GM18909 (cell line): ENCODE results near the gene RPS18.
"Not testable (repeated sequence)": the region's sequence is repeated elsewhere in the genome, so short reads cannot be mapped to it uniquely, and the experiment has no call there.

Experiments used
- ATAC-seq: cut with Tn5 transposase; IDR thresholded peaks from one replicate; pipeline ENCODE4 v1.9.1; 2021; ENCODE audit warnings: mild to moderate bottlenecking; ENCODE audit not compliant: unreplicated experiment, poor library complexity

Gene RPS18

GRCh38 chr6:33271117-33271467, 783 bp upstream of the RPS18 start:
- peak; percentile 4 for ATAC-seq

DNA sequence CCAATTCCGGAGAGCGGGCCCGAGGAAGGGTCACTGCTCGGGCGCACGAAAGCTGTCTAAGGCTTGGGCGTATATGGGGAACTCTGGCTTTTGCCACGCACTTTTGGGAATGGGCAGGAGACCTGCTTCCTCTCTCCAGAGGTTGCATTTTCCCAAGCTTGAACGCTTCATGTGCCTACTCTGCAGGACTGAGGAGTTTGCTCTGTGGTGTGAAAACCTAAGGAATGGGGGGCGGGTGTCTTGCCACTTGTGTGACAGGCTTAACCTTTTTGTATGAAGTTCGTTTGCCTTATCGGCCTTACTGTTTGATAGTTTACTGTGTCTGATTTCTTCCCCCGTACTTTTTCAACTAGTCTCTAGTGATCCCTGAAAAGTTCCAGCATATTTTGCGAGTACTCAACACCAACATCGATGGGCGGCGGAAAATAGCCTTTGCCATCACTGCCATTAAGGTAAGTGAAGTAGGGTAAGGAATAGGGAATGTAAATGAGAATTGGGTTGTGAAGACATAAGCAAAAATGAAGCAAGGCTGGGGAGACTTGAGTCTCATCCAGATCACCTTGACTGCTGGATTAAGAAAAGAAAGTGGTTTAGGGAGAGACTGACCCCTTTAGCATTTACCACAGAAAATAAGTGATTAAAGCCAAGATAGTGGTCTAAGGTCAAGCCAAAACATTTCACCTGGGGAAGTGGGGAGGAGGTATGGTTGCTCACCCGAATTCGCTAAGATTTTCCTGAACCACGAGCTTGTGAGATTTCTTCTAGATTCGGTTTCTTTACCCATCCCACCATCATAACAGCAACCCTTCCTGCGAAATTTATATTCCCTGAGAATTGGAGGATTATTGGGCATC, 627 bp downstream of the RPS18 start:
- ATAC-seq, result no peak

- ATAC-seq, result no peak
These were observed 1.5 kb downstream of the RPS18 start for GRCh38 chr6:33273129-33273923.

- no peak for ATAC-seq
These were observed 2.3 kb downstream of the RPS18 start for GRCh38 chr6:33273924-33274902.

- ATAC-seq, result not testable (repeated sequence)
These were observed 4.1 kb downstream of the RPS18 start for GRCh38 chr6:33275795-33276580.

DNA sequence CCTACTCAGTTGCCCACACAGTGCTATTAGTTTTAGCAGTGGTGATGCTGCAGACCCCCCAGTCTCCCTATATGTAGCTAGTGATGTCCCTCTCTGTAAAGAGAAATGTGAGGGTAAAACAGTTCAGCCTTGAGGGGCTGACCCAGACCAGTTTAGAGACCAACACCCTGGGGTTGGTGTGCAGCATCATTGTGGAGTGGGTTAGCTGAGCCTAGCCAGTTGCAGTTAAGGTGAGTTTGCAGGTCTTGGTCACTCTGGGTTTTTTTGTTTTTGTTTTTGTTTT, 4.6 kb downstream of the RPS18 start:
- ATAC-seq, result no peak

GRCh38 chr6:33276864-33277662, 5.2 kb downstream of the RPS18 start, which contains the start of gene B3GALT4:
TSS of gene B3GALT4 (plus strand) at chr6:33277123. CDS start at chr6:33277420, 297 bp downstream.
- ATAC-seq, result peak; percentile 60

DNA sequence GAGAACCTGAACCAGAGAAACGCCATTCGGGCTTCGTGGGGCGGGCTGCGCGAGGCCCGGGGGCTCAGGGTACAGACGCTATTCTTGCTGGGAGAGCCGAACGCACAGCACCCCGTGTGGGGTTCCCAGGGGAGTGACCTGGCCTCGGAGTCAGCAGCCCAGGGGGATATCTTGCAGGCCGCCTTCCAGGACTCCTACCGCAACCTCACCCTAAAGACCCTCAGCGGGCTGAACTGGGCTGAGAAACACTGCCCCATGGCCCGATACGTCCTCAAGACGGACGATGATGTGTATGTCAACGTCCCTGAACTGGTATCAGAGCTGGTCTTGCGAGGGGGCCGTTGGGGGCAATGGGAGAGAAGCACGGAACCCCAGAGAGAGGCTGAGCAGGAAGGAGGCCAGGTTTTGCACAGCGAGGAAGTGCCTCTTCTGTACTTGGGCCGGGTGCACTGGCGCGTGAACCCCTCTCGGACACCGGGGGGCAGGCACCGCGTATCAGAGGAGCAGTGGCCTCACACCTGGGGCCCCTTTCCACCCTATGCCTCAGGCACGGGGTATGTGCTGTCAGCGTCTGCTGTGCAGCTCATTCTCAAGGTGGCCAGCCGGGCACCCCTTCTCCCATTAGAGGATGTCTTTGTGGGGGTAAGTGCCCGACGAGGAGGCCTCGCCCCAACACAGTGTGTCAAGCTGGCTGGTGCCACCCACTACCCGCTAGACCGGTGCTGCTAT, 6.0 kb downstream of the RPS18 start:
- ATAC-seq, result peak; percentile 19

DNA sequence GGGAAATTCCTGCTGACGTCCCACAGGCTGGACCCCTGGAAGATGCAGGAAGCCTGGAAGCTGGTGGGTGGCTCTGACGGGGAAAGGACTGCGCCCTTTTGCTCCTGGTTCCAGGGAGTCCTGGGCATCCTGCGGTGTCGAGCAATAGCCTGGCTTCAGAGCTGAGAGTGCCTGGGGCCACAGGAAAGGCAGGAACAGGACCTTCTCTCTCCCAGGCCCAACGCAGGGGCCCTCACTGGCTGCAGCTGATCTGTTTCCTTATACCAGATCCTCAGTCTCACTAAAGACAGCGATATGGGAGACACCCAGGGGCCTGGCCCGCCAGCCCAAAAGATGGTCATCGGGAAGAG, 6.5 kb downstream of the RPS18 start:
- ATAC-seq, result no peak

DNA sequence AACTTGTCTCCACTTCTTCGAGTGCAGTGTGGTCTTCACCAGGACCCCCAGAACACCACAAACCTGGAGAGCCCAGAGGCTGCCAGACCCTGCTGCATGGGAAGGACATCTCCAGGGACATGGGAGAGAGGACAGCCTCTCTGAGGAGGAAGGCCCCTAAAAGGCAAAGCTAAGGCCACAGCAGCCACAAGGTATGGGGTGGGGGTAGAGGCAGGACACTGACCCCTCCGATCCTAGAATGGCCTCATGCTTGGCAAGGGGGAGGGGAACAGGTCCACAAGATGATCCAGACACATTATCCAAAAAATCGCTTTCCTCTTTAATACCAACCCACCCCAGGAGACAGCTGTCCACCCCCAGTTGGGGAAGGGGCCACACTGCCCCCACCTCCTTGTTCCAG, 6.9 kb downstream of the RPS18 start:
- no peak for ATAC-seq

- ATAC-seq, result no peak
These were observed 7.4 kb downstream of the RPS18 start for GRCh38 chr6:33279257-33279695.

DNA sequence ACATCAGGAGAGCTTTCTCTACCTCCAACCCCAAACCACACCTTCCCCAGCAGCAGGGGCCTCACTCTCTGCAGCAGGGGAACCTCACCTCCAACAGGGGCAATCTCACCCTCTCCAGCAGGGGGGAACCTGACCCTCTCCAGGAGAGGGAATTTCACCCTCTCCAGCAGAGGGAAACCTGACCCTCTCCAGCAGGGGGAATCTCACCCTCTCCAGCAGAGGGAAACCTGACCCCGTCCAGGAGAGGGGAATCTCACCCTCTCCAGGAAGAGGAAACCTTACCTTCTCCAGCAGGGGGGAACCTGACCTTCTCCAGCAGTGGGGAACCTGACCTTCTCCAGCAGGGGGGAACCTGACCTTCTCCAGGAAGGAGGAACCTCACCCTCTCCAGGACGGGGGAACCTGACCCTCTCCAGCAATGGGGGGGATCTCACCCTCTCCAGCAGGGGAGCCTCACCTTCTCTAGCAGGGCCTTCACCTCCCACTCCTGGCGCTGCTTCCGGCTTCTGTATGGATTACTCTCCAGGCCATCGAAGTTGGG, 8.2 kb downstream of the RPS18 start:
- no peak for ATAC-seq

DNA sequence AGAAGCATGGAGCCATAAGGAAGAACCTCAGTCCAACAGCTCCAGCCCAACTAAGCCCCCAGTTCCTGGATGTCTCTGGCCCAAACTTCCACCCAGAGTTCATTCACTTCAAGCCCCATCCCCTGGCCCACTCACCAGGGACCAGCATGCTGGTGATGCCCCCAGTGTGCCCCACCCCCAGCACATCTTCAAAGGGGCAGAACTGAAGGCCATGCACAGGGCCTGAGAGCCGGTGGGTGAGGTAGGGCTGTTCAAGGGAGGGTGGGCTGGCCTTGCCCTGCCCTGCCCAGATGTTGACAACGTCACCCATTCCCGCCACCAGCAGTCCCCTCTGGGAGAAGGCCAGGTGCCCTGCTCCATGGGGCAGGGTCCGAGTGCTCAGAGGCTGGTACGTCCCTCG, 8.7 kb downstream of the RPS18 start:
- ATAC-seq, result no peak

DNA sequence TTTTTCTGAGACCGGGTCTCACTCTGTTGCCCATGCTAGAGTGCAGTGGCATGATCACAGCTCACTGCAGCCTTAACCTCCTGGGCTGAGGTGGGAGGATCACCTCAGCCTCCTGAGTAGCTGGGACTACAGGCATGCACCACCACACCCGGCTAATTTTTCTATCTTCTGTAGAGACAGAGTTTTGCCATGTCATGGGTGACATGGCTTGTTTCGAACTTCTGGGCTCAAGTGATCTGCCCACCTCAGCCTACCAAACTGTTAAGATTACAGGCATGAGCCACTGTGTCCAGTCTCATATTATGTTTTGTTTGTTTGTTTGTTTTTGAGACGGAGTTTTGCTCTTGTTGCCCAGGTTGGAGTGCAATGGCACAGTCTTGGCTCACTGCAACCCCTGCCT, 13.3 kb downstream of the RPS18 start:
- not testable (repeated sequence) for ATAC-seq

DNA sequence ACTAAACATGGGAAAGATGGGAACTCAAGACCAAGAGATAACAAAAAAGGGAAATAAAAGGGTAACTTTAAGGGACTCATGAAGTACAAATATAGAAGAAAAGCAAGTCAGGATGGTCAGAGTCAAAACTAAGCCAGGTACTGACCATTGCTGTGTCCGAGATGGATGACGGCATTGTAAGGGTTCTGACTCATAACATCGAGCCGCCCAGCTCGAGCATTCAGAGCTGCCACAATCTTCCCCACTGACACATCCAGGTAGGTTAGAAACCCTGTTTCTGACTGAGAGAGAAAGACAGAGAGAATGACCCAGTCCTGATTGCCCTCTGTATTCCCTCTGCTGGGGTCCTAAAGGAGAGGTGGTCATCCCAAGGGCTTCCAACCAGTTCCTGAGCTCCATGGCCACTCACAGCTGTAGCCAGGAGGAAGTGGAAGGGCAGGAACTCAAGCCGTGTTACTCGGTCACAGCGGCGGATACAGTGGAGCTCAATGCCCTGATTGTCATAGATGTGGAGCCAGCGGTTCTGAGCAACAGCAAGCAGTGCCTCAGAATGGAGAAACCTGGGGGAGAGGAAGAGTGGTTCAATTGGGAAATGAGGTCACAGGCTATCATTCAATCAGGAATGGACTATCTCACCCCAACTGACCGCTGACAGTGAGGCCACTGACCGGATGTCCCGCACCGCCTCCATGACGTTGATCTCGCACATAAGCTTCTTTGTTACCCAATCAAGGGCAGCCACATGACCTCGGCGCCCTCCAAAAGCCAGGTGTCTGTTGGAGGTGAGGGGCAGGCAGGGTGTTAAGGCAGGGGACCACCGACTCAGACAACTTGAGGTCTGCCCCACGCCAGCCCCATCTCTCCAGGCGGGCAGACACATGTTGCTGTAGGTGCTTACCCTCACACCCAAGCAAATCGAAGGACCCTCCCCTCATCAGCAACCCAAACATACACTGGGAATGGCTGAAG, 15.4 kb downstream of the RPS18 start:
- ATAC-seq, result no peak

DNA sequence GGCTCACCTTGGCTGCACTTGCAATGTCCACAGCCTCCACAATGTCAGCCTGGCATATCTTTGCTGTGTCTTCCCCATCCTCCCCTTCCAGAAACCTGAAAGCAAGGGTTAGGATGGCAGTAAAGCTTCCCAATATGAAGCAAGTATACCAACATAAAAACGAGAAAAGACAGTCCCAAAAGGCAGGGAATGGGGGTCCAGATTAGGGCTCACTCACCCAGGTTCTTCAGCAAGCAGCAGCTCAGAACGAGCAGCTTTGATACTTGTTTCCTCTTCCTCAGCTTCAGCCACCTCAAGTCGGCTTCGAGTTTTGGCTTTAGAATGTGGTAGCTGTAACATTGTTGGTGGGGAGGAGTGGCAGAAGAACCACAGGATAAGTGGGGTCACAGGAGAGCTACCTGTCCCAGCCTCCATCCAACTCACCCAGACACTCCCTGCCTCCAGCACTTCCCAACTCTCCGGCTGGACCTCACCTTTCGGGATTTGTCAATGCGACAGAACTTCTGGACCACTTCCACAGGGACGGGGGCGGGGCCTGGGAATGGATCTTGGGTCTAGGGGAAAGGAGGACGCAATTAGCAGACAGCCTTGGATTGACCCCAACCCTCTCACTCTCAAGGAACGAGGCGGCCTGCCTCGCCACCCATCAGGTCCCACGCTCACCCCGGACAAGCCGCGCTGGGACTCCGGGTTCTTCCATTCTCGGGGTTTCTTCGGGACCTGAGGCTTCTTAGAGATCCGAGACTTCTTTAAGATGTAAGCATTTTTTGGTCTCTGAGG, 16.5 kb downstream of the RPS18 start:
- no peak for ATAC-seq
